Panc1 (cell line): ENCODE results near the gene MTREX. TPM values are rescaled to one million over a fixed set of nuclear protein-coding genes. Genes with fewer than 3 reads are reported as not detected.

Experiments
- ATAC-seq: fragments of 200-7000 bp; cut with Tn5 transposase; 2 replicates; pipeline ENCODE4 v1.9.1; 2020; ENCODE audit warnings: mild to moderate bottlenecking, moderate library complexity
- BruUV-seq: library from RNA; stranded (reverse); fragments of 400-500 nt; replicated peaks from 2 replicates; lab custom pipeline; 2021; lab: Mats Ljungman, UMichigan
- CTCF ChIA-PET: fragments of 300-600 bp; sonication (Branson Sonifier 250); formaldehyde crosslinking; loops from one replicate; lab custom pipeline; 2022; ENCODE audit warnings: antibody characterized with exemption; lab: Charles Lee
- POLR2A ChIA-PET: fragments of 300-600 bp; sonication (Branson Sonifier 250); formaldehyde crosslinking; loops from one replicate; lab custom pipeline; 2022; ENCODE audit warnings: antibody characterized with exemption; lab: Charles Lee
- DNase-seq: peaks from one replicate; pipeline ENCODE4 v3.0.0-alpha.2; 2010; ENCODE audit warnings: low read depth, low spot score
- H3K27ac ChIP-seq: 2 replicates; pipeline ENCODE4 v1.5.1; 2011; ENCODE audit warnings: mild to moderate bottlenecking, low read length, inconsistent platforms
- H3K27me3 ChIP-seq: fragments of 200-500 bp; sonication (Bioruptor generic); 2 replicates; pipeline ENCODE4 v1.6.0; 2014; ENCODE audit warnings: low read length, inconsistent platforms; ENCODE audit not compliant: control insufficient read depth, insufficient read depth
- H3K36me3 ChIP-seq: fragments of 200-500 bp; sonication (Bioruptor generic); 2 replicates; pipeline ENCODE4 v1.5.1; 2014; ENCODE audit warnings: inconsistent platforms, mild to moderate bottlenecking, low read length, moderate library complexity; ENCODE audit not compliant: control insufficient read depth, insufficient read depth
- H3K4me1 ChIP-seq: 2 replicates; pipeline ENCODE4 v1.5.1; 2011; ENCODE audit warnings: inconsistent platforms, mild to moderate bottlenecking, low read length, moderate library complexity; ENCODE audit not compliant: control insufficient read depth, insufficient read depth
- H3K4me3 ChIP-seq, 2 experiments: 2 replicates each; pipeline ENCODE4 v1.5.1; 2011 to 2012; ENCODE audit warnings: low read depth in 2 of 2, low read length in 2 of 2, mild to moderate bottlenecking in 2 of 2, inconsistent platforms in 1 of 2, moderate library complexity in 1 of 2
- H3K9me3 ChIP-seq: fragments of 200-500 bp; sonication (Bioruptor generic); 2 replicates; pipeline ENCODE4 v1.5.1; 2014; ENCODE audit warnings: low read depth, mild to moderate bottlenecking, inconsistent platforms, low read length, moderate library complexity; ENCODE audit not compliant: control insufficient read depth, insufficient read depth
- CTCF ChIP-seq: fragments of 450-650 bp; IDR thresholded peaks from 2 replicates; pipeline ENCODE4 v1.5.1; 2017; ENCODE audit warnings: mild to moderate bottlenecking
- POLR2AphosphoS5 ChIP-seq: IDR thresholded peaks from 2 replicates; pipeline ENCODE4 v1.6.1; 2012; ENCODE audit warnings: mild to moderate bottlenecking, low read depth, low read length, moderate library complexity
- REST ChIP-seq, 2 experiments: IDR thresholded peaks; 2 replicates each; pipeline ENCODE4 v1.6.1; 2011 to 2012; ENCODE audit warnings: low read depth in 2 of 2, control low read depth in 1 of 2, low read length in 1 of 2, mild to moderate bottlenecking in 1 of 2, moderate library complexity in 1 of 2; ENCODE audit not compliant: insufficient read depth in 1 of 2
- SIN3A ChIP-seq: IDR thresholded peaks from 2 replicates; pipeline ENCODE4 v1.6.1; 2012; ENCODE audit warnings: low read depth, mild to moderate bottlenecking, low read length, moderate library complexity, borderline replicate concordance; ENCODE audit not compliant: insufficient read depth
- TCF7L2 ChIP-seq: IDR thresholded peaks from 2 replicates; pipeline ENCODE4 v1.6.1; 2011; ENCODE audit warnings: mild to moderate bottlenecking, low read depth, low read length, inconsistent platforms
- in situ Hi-C: cut with HindIII; loops from 2 replicates; pipeline ENCODE4 v1.10.0; 2016; ENCODE audit warnings: low sequenced_read_pairs, low pct_unique_long_range_greater_than_20kb
- intact Hi-C: fragments of 100-400 bp; cut with micrococcal nuclease; formaldehyde crosslinking; loops from one replicate; pipeline ENCODE4 v1.10.0; 2022; ENCODE audit not compliant: unreplicated experiment
- total RNA-seq: library from RNA; stranded (reverse); gene quantifications from one replicate; pipeline ENCODE4 v1.2.1, GENCODE V29; 2021; ENCODE audit not compliant: unreplicated experiment

The MTREX gene
- total RNA-seq, 1 experiment from 2014 or later, result 97.0 TPM

GRCh38 chr5:55320571-55320970, 12.8 kb downstream of the MTREX start:
- ChIA-PET POLR2A (no interaction called here), CTCF (no interaction called here)
- TF ChIP-seq SIN3A (no peak), POLR2AphosphoS5 (no peak), TCF7L2 (no peak), REST (IDR thresholded peaks at IDR 0.05; ENCODE audit: insufficient read depth in 1 of 2, low read depth in 2 of 2, low read length in 1 of 2) (no peak), CTCF (no peak)
- no peaks in the 10 kb centered on the region for H3K4me1 ChIP-seq
- H3K36me3 ChIP-seq, result no peaks in the 10 kb centered on the region
- no peak for ATAC-seq
- DNase-seq, result no peak
- intact Hi-C loops, result no loop called here
- in situ Hi-C loops, result no loop called here
- no TSS peak for BruUV-seq
- no peaks in the 10 kb centered on the region for H3K9me3 ChIP-seq
- H3K4me3 ChIP-seq, result no peak overlapping the region
- no peak overlapping the region for H3K27ac ChIP-seq
- H3K27me3 ChIP-seq, result no peaks in the 10 kb centered on the region

GRCh38 chr5:55324006-55324405, 16.2 kb downstream of the MTREX start:
- Histone ChIP-seq H3K27me3 (no peaks in the 10 kb centered on the region), H3K4me3 (no peak overlapping the region), H3K36me3 (no peaks in the 10 kb centered on the region; the same call in 1 of the 2 replicates), H3K9me3 (no peaks in the 10 kb centered on the region), H3K4me1 (no peaks in the 10 kb centered on the region), H3K27ac (no peak overlapping the region)
- POLR2A ChIA-PET, result no interaction called here
- intact Hi-C loops, result no loop called here
- in situ Hi-C loops, result no loop called here
- ATAC-seq, result no peak
- CTCF ChIA-PET, result no interaction called here
- BruUV-seq, result no TSS peak
- DNase-seq, result no peak
- TF ChIP-seq TCF7L2 (no peak), CTCF (no peak), REST (IDR thresholded peaks at IDR 0.05; ENCODE audit: insufficient read depth in 1 of 2, low read depth in 2 of 2, low read length in 1 of 2) (no peak), POLR2AphosphoS5 (no peak), SIN3A (no peak)
